Measurements from ENCODE around the gene GCHFR. TPM values are rescaled to one million over a fixed set of nuclear protein-coding genes. Genes with fewer than 3 reads are reported as not detected.

GCHFR gene
- total and polyA plus RNA-seq, 2 donors, result 33.7 to 57.0 TPM

DNA sequence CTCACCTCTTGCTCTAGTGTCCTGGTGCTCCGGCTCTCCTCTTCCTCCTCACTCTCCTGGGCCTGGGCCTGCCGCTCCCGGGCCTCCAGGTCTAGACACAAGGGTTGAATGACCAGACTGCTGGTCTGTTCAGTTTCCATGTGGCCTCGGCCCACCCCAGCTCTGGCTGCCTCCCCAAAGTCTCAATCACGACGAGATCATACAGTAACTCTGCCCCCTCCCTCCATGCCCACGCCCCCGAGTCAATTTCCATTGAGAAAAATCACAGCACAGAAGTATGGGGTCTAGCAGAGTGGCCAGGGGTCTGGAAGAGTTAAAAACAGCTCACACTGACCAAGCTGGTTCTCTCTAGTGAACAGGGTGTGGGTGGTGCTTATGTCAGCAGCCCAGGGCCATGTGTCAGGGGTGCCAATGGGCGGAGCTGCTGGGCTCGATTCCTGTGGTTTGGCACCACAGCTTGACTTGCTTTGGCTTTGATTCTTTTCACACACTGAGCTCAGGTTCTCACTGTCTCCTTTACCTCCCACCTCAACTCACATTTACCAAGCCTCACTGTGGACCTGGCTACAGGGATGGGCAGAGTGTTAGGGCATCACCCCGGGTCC, 12.8 kb downstream of the GCHFR start:
- H3K27ac ChIP-seq (ENCODE audit: low read depth in 1 of 2, low read length in 1 of 2), result no peak overlapping the region
- peaks cover 6 to 7% of the 10 kb centered on the region in 2 donors for H3K4me1 ChIP-seq (ENCODE audit: control insufficient read depth in 2 of 2, insufficient read depth in 2 of 2, low read length in 2 of 2)
- no peak overlapping the region for H3K4me3 ChIP-seq (ENCODE audit: low read length in 2 of 2)
- DNase-seq (ENCODE audit: low read depth in 6 of 9, low spot score in 9 of 9), result peak in 2 of 9 donors; percentile 46 to 65
- H3K27me3 ChIP-seq (ENCODE audit: control insufficient read depth in 2 of 2, insufficient read depth in 1 of 2, low read length in 1 of 2), result no peaks in the 10 kb centered on the region
- no peaks in the 10 kb centered on the region for H3K9me3 ChIP-seq (ENCODE audit: control insufficient read depth in 2 of 2, insufficient read depth in 1 of 2, low read length in 1 of 2)
- H3K36me3 ChIP-seq (ENCODE audit: control insufficient read depth in 2 of 2, insufficient read depth in 2 of 2, low read length in 1 of 2), result peaks cover 59 to 63% of the 10 kb centered on the region in 2 donors
- WGBS, result 80% methylated on average over 11 of the region's 11 CpGs

DNA sequence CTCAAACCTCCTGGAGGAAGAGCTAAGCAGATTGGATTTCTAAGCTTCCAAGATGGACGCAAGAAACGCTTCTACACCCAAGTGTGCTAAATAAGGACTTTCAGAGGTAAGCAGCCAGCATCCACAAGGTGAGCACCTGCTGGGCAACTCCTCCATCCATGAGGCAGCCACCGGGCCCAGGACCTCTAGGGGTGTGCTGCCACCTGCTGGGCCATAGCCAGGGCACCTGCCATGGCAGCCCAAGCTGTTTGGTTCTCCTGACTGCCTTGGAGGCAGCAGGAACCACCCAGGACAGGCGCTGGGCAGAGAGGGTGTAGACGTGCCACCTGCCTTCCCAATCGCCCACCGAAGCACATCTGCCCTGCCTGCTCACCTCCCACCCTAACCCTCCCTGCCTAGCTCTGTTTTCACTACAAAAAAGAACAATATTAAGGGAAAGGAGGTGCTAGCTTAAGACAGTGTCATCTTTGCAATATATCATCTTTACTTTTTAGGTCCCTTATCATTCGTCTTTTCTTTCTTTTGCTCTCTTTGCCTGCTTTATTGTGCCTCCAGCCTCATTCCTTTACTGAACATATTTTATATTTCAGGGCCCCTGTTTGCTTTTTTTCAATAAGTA, 18.9 kb downstream of the GCHFR start:
- Histone ChIP-seq H3K4me3 (ENCODE audit: low read length in 2 of 2) (no peak overlapping the region), H3K27me3 (ENCODE audit: control insufficient read depth in 2 of 2, insufficient read depth in 1 of 2, low read length in 1 of 2) (no peaks in the 10 kb centered on the region), H3K4me1 (ENCODE audit: control insufficient read depth in 2 of 2, insufficient read depth in 2 of 2, low read length in 2 of 2) (peaks cover 0 to 5% of the 10 kb centered on the region in 2 donors), H3K36me3 (ENCODE audit: control insufficient read depth in 2 of 2, insufficient read depth in 2 of 2, low read length in 1 of 2) (peaks cover 12 to 19% of the 10 kb centered on the region in 2 donors), H3K9me3 (ENCODE audit: control insufficient read depth in 2 of 2, insufficient read depth in 1 of 2, low read length in 1 of 2) (no peaks in the 10 kb centered on the region), H3K27ac (ENCODE audit: low read depth in 1 of 2, low read length in 1 of 2) (no peak overlapping the region)
- WGBS, result 48% methylated on average over 8 of the region's 8 CpGs
- peak in 6 of 9 donors; percentile 36 to 83 (median 66) for DNase-seq (ENCODE audit: low read depth in 6 of 9, low spot score in 9 of 9)

DNA sequence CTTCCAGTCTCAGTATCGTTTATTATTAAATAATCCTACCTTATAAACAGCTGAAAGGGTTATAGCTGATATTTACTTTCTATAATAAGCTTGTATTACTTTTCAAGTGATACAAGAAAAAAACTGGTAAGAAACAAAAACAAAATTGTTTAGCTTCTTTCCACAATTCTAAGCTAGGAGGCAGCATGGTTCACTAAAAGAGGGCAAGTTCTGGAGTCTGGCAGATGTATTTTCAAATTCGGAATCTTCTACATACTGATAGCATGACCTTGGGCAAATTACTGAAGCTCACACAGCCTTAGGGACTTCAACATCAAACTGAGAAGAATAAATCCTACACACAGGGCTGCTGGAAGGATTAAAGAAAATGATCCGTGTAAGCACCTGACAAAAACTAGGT, 21.3 kb downstream of the GCHFR start:
- no peak for DNase-seq (ENCODE audit: low read depth in 6 of 9, low spot score in 9 of 9)
- 96% methylated on average over 3 of the region's 3 CpGs for WGBS
- Histone ChIP-seq H3K4me3 (ENCODE audit: low read length in 2 of 2) (no peak overlapping the region), H3K27me3 (ENCODE audit: control insufficient read depth in 2 of 2, insufficient read depth in 1 of 2, low read length in 1 of 2) (no peaks in the 10 kb centered on the region), H3K36me3 (ENCODE audit: control insufficient read depth in 2 of 2, insufficient read depth in 2 of 2, low read length in 1 of 2) (peaks cover 0 to 4% of the 10 kb centered on the region in 2 donors), H3K9me3 (ENCODE audit: control insufficient read depth in 2 of 2, insufficient read depth in 1 of 2, low read length in 1 of 2) (no peaks in the 10 kb centered on the region), H3K4me1 (ENCODE audit: control insufficient read depth in 2 of 2, insufficient read depth in 2 of 2, low read length in 2 of 2) (peaks cover 4 to 7% of the 10 kb centered on the region in 2 donors), H3K27ac (ENCODE audit: low read depth in 1 of 2, low read length in 1 of 2) (no peak overlapping the region)

DNA sequence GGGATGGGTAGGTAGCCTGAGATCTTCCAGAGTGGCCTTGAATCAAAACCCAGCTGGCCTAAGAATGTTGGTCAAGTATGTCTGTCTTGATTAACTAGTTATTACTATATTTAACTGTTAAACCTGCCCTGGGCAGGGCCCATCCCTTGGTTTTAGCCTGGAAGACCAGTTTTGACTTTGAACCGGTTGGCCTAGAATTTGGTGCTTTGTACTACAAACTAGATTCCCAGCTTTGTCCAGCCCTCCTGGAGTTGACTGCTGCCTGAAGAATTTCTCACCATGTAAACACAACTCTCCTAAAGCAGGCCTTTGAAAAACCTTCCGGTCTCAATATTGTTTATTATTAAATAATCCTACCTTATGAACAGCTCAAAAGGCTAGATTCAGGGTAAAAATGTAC, 21.9 kb downstream of the GCHFR start:
- no peak for DNase-seq (ENCODE audit: low read depth in 6 of 9, low spot score in 9 of 9)
- Histone ChIP-seq H3K4me1 (ENCODE audit: control insufficient read depth in 2 of 2, insufficient read depth in 2 of 2, low read length in 2 of 2) (peaks cover 4 to 7% of the 10 kb centered on the region in 2 donors), H3K9me3 (ENCODE audit: control insufficient read depth in 2 of 2, insufficient read depth in 1 of 2, low read length in 1 of 2) (no peaks in the 10 kb centered on the region), H3K4me3 (ENCODE audit: low read length in 2 of 2) (no peak overlapping the region), H3K36me3 (ENCODE audit: control insufficient read depth in 2 of 2, insufficient read depth in 2 of 2, low read length in 1 of 2) (peaks cover 4 to 5% of the 10 kb centered on the region in 2 donors), H3K27me3 (ENCODE audit: control insufficient read depth in 2 of 2, insufficient read depth in 1 of 2, low read length in 1 of 2) (no peaks in the 10 kb centered on the region), H3K27ac (ENCODE audit: low read depth in 1 of 2, low read length in 1 of 2) (no peak overlapping the region)
- WGBS, result 99% methylated on average over 2 of the region's 2 CpGs

DNA sequence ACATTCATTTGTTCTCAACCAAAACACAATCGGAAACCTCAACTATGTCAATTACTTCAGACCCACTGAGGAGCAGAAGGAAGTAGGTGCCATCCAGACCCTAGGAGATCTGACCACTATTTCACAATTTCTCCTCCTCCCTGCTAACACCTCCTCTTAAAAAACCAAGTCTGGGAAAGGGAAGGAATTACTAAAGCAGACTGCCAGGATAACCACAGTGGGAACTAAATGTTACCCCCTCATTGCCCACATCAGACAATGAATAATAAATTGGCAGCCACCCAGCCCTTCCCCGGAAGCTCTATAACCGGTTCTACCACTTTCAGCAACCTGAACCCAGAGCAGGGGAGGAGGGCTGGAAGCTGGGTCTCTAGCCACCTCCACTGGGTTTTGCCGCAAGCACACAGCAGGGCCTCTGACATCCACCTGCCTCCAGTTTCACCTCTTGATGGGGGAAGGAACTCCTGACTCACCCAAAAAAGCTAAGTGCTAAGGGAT, 23.5 kb downstream of the GCHFR start:
- Histone ChIP-seq H3K4me1 (ENCODE audit: control insufficient read depth in 2 of 2, insufficient read depth in 2 of 2, low read length in 2 of 2) (peaks cover 4 to 7% of the 10 kb centered on the region in 2 donors), H3K27ac (ENCODE audit: low read depth in 1 of 2, low read length in 1 of 2) (peak overlapping the region in 1 of 2 donors; percentile 37), H3K9me3 (ENCODE audit: control insufficient read depth in 2 of 2, insufficient read depth in 1 of 2, low read length in 1 of 2) (no peaks in the 10 kb centered on the region), H3K27me3 (ENCODE audit: control insufficient read depth in 2 of 2, insufficient read depth in 1 of 2, low read length in 1 of 2) (no peaks in the 10 kb centered on the region), H3K36me3 (ENCODE audit: control insufficient read depth in 2 of 2, insufficient read depth in 2 of 2, low read length in 1 of 2) (peaks cover 7 to 8% of the 10 kb centered on the region in 2 donors), H3K4me3 (ENCODE audit: low read length in 2 of 2) (no peak overlapping the region)
- DNase-seq (ENCODE audit: low read depth in 6 of 9, low spot score in 9 of 9), result peak in 1 of 9 donors; percentile 30
- 2% methylated on average over 4 of the region's 4 CpGs for WGBS

DNA sequence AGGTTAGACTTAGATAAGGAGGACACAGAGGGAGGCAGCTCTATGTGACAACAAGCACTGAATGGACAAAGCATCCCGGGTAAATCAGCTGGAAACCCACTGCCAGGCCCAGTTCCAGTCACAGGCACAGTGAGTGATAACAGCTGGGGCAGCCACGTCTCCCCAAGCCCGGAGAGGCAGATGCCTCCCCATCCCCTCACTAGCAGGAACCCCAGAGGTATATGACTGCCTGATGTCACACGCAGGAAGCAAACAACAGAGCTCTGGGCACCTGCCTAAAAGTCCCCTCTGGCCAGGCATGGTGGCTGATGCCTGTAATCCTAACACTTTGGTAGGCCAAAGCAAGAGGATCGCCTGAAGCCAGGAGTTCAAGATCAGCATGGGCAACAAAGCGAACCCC, 24.1 kb downstream of the GCHFR start:
- no peak overlapping the region for H3K27ac ChIP-seq (ENCODE audit: low read depth in 1 of 2, low read length in 1 of 2)
- H3K9me3 ChIP-seq (ENCODE audit: control insufficient read depth in 2 of 2, insufficient read depth in 1 of 2, low read length in 1 of 2), result no peaks in the 10 kb centered on the region
- no peak overlapping the region for H3K4me3 ChIP-seq (ENCODE audit: low read length in 2 of 2)
- peaks cover 7 to 8% of the 10 kb centered on the region in 2 donors for H3K36me3 ChIP-seq (ENCODE audit: control insufficient read depth in 2 of 2, insufficient read depth in 2 of 2, low read length in 1 of 2)
- WGBS, result 81% methylated on average over 6 of the region's 6 CpGs
- H3K4me1 ChIP-seq (ENCODE audit: control insufficient read depth in 2 of 2, insufficient read depth in 2 of 2, low read length in 2 of 2), result peaks cover 4 to 7% of the 10 kb centered on the region in 2 donors
- no peaks in the 10 kb centered on the region for H3K27me3 ChIP-seq (ENCODE audit: control insufficient read depth in 2 of 2, insufficient read depth in 1 of 2, low read length in 1 of 2)
- no peak for DNase-seq (ENCODE audit: low read depth in 6 of 9, low spot score in 9 of 9)

DNA sequence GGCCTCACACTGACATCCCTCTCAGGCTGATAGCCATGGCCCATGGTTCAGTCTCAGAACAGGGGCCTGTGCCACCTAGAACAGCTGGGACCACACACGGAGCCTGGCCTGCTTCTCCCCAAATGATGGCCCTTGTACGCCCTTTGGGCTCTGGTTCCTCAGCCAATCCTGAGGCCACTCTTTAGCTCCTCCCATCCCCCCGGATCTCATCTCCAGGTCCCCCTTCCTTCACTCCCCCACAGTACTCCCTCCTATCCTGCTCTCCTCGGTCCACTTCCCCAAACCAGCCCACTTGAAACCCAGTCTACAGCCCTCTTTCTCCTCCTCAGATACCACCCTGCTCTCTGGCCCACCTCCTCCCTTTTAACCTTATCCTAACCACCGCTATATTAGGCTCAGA, 25.3 kb downstream of the GCHFR start:
- Histone ChIP-seq H3K27ac (ENCODE audit: low read depth in 1 of 2, low read length in 1 of 2) (no peak overlapping the region), H3K9me3 (ENCODE audit: control insufficient read depth in 2 of 2, insufficient read depth in 1 of 2, low read length in 1 of 2) (no peaks in the 10 kb centered on the region), H3K27me3 (ENCODE audit: control insufficient read depth in 2 of 2, insufficient read depth in 1 of 2, low read length in 1 of 2) (no peaks in the 10 kb centered on the region), H3K4me1 (ENCODE audit: control insufficient read depth in 2 of 2, insufficient read depth in 2 of 2, low read length in 2 of 2) (peaks cover 4 to 7% of the 10 kb centered on the region in 2 donors), H3K4me3 (ENCODE audit: low read length in 2 of 2) (no peak overlapping the region), H3K36me3 (ENCODE audit: control insufficient read depth in 2 of 2, insufficient read depth in 2 of 2, low read length in 1 of 2) (peaks cover 7 to 8% of the 10 kb centered on the region in 2 donors)
- WGBS, result 95% methylated on average over 5 of the region's 5 CpGs
- DNase-seq (ENCODE audit: low read depth in 6 of 9, low spot score in 9 of 9), result no peak

DNA sequence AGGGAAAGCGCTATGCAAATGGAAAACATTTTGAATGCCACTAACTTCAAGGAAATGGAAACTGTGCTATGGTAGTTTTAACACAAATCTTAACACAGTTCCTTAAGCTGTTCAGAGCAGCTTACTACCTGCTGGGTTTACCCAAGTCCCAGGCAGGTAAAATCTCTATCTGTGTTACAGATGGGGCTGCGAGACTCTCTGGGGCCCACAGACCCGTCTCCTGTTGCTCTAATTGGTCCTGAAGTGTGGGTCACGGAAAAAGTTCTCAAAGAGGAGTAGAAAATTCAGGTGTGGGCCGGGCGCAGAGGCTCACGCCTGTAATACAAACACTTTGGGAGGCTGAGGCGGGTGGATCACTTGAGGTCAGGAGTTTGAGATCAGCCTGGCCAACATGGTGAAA, 26.1 kb downstream of the GCHFR start:
- no peak overlapping the region for H3K27ac ChIP-seq (ENCODE audit: low read depth in 1 of 2, low read length in 1 of 2)
- 99% methylated on average over 8 of the region's 8 CpGs for WGBS
- no peaks in the 10 kb centered on the region for H3K27me3 ChIP-seq (ENCODE audit: control insufficient read depth in 2 of 2, insufficient read depth in 1 of 2, low read length in 1 of 2)
- no peaks in the 10 kb centered on the region for H3K9me3 ChIP-seq (ENCODE audit: control insufficient read depth in 2 of 2, insufficient read depth in 1 of 2, low read length in 1 of 2)
- DNase-seq (ENCODE audit: low read depth in 6 of 9, low spot score in 9 of 9), result no peak
- H3K4me3 ChIP-seq (ENCODE audit: low read length in 2 of 2), result no peak overlapping the region
- peaks cover 4 to 7% of the 10 kb centered on the region in 2 donors for H3K4me1 ChIP-seq (ENCODE audit: control insufficient read depth in 2 of 2, insufficient read depth in 2 of 2, low read length in 2 of 2)
- H3K36me3 ChIP-seq (ENCODE audit: control insufficient read depth in 2 of 2, insufficient read depth in 2 of 2, low read length in 1 of 2), result peaks cover 7 to 8% of the 10 kb centered on the region in 2 donors

DNA sequence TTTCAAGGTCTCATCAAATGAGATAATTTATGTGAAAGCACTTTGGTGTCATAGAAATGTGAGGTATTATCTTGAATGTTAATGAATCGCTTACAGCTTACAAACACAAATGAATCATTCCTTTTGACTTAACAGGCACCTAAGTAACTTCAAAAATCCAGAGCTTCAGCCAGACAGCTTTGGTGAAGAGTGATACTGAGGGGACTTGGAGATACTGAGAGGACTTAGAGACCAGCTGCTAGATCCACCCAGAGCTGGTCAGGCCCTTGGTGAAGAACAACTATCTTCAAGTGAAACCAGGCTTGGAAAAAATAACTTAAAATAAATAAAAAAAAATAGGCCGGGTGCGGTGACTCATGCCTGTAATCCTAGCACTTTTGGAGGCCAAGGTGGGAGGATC, 26.9 kb downstream of the GCHFR start:
- 97% methylated on average over 3 of the region's 3 CpGs for WGBS
- Histone ChIP-seq H3K27me3 (ENCODE audit: control insufficient read depth in 2 of 2, insufficient read depth in 1 of 2, low read length in 1 of 2) (no peaks in the 10 kb centered on the region), H3K36me3 (ENCODE audit: control insufficient read depth in 2 of 2, insufficient read depth in 2 of 2, low read length in 1 of 2) (peaks cover 7 to 8% of the 10 kb centered on the region in 2 donors), H3K4me1 (ENCODE audit: control insufficient read depth in 2 of 2, insufficient read depth in 2 of 2, low read length in 2 of 2) (peaks cover 4 to 7% of the 10 kb centered on the region in 2 donors), H3K9me3 (ENCODE audit: control insufficient read depth in 2 of 2, insufficient read depth in 1 of 2, low read length in 1 of 2) (no peaks in the 10 kb centered on the region), H3K27ac (ENCODE audit: low read depth in 1 of 2, low read length in 1 of 2) (no peak overlapping the region), H3K4me3 (ENCODE audit: low read length in 2 of 2) (no peak overlapping the region)
- no peak for DNase-seq (ENCODE audit: low read depth in 6 of 9, low spot score in 9 of 9)
